Measurements from ENCODE around the gene PLP1.
"Not testable (repeated sequence)": the region's sequence is repeated elsewhere in the genome, so short reads cannot be mapped to it uniquely, and the experiment has no call there.

Gene PLP1

DNA sequence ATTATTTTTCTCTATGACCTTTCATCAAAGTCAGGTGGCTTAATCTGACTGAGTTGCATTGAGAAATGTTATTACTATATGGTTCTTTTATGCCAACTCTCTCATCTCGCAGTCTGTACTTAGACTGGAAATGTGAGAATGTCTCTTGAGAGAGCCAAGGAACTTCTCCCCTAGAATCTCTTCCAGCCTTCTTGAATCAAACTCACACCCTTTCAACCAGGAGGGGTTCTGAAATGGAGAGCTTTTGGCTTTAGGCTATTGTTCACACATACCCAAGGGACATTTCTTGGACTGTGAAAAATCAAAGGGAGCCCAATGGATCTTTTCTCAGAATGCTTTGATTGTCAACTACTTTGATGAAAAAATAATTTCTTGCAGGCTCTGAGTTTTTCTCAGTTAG lies 5.1 kb downstream of the PLP1 start:
- DNase-seq = no peak

DNA sequence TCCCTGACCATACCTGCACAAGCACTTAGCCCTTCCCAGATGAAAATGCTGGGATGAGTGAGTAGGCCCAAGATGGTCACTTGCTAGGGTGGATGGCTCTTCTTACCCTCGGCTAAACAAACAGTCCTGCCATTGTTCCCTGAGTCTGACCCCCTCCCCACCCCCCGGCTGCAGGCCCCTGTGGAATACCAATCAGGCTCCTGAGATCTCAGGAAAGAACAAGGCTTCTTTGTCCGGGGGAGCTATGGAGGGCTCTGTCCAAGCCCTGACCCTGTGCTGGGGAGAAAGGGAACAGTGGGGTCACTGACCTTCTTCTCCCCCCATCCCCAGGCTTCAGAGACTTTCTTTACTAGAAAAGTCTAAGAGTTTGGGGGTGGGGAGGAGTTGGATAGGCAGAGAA lies 6.0 kb downstream of the PLP1 start:
- no peak for DNase-seq

- no peak for DNase-seq
These were observed 6.6 kb downstream of the PLP1 start for GRCh38 chrX:103783196-103783595.

DNA sequence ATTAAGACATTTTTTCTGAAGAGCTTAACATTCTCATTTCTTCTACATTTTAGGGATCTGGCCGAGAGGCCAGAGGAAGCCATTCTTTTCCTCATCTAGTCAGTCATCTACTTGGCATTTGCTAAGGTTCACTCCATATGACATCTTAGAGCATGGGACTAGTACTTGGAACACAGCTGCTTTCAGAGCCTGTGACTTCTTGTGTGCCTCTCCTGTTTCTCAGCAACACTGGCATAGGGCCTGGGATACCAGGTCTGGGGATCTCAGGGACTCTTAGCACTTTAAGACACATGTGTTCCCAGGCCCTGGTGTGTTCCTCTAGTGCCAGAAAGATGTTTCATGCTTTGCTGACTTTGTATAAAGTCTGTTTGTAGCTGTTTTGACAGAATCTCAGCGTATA lies 7.3 kb downstream of the PLP1 start:
- DNase-seq = no peak

GRCh38 chrX:103789004-103789403 lies 12.4 kb downstream of the PLP1 start:
- DNase-seq = no peak

- DNase-seq = no peak
These were observed 14.6 kb downstream of the PLP1 start for GRCh38 chrX:103791228-103791627.

- DNase-seq = no peak
These were observed 15.3 kb downstream of the PLP1 start for GRCh38 chrX:103791826-103792485.

- DNase-seq = no peak
These were observed 16.4 kb downstream of the PLP1 start for GRCh38 chrX:103792916-103793544.

DNA sequence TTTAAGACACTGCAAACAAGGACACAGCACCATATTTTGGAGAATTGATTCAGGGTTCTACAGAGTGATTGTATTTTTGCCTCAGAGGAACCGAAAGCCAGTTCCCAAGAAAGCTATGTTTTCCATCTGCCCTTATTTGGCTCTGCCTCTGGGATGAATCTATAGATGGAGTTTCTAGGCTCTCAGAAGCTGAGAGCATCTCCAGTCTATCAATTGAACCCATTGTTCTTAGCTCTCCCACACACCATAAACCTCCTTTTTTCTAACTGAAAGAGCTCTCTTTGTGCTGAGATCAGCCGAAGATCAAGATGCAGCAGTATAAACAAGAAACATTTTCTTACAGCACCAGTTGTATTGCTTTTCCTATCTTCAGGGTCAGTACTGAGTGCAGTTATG lies 16.9 kb downstream of the PLP1 start:
- DNase-seq = no peak

GRCh38 chrX:103794119-103794518 lies 17.5 kb downstream of the PLP1 start:
- no peak for DNase-seq

DNA sequence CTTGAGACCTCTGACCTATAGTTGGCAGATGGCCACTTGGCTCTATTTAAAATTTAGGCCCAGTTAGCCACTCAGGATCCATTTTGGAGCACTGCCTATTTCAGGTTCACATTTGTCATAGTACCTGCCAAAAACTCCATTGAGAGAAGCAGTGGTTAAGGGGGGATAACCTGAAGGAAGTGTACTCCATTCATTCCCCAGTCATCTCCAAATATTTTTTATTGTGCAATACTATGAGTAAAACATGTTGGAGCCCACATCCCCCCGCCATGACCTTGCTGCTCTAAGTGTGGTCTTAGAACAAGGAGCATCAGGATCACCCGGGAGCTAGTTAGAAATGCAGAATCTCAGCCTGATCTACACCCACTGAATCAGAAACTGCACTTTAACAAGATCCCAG lies 21.1 kb downstream of the PLP1 start:
- no peak for DNase-seq

- no peak for DNase-seq
These were observed 23.7 kb downstream of the PLP1 start for GRCh38 chrX:103800318-103800717.

- DNase-seq = no peak
These were observed 29.2 kb downstream of the PLP1 start for GRCh38 chrX:103805860-103806259.

DNA sequence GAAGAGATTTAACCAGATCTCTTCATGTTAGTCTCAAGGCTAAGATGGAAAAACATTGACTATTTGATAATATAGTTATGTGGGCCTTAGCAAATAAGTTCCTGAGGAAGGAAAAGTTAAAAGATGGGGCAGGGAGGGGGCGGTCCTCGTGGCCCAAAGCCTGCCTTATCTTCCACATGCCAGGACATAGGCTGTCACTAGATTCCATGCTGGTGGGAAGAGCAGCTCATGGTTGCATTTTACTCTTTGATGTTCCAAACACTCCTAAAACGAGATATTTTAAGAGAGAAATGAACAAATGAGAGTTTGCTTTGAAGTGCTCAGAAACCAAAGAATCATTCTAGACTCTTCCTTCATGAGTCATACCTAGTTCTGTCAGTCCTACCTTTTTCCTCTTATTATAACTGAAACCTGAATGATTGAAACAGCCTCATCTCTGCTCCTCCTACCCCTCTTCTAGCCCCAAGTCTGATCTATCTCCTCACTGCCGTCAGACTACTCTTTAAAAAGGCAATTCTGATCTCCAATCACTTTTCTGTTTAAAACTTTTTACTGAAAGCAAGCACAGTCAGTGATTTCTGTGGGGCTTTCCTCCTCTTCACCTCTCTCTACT lies 30.3 kb downstream of the PLP1 start:
- no peak for DNase-seq

DNA sequence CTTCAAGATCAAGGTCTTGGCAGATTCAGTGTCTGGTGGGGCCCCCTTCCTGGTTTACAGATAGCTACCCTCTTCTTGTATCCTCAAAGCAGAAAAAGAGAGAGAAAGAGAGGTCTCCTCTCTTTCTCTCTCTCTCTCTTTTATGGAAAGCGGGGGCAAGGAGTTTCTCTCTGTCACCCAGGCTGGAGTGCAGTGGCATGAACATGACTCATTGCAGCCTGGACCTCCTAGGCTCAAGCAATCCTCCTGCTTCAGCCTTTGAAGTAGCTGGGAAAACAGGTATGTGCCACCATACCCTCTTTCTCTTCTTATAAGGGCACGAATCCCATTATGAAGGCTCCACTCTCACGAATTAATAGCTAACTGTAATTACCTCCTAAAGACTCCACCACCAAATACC lies 35.2 kb downstream of the PLP1 start:
- DNase-seq = no peak

GRCh38 chrX:103817101-103817500 lies 40.5 kb downstream of the PLP1 start:
- not testable (repeated sequence) for DNase-seq

DNA sequence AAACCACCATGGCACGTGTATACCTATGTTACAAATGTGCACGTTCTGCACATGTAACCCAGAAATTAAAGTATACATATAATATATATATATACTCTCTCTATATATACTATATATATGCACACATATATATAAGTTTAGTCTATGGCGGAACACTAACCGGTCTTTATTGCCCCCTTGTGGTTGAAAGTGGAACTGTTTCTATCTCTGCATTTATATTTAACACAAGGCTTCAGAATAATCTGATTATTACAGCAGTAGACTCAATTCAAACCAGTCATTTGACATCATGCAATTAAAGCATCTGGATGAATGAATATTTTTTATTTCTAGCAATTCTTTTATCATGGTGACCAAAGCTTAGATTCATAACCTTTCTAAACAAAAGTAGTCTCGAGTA lies 40.9 kb downstream of the PLP1 start:
- DNase-seq = no peak

GRCh38 chrX:103818842-103819619 lies 42.4 kb downstream of the PLP1 start:
- no peak for DNase-seq

DNA sequence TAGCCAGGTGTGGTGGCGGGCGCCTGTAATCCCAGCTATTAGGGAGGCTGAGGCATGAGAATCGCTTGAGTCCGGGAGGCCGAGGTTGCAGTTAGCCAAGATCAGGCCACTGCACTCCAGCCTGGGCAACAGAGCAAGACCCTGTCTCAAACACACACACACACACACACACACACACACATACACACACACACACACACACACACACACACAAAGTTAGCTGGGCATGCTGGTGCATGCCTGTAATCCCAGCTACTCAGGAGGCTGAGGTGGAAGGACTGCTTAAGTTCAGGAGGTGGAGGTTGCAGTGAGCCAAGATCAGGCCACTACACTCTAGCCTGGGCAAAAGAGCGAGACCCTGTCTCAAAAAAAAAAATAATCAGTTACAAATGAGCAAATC lies 44.2 kb downstream of the PLP1 start:
- DNase-seq = not testable (repeated sequence)

GRCh38 chrX:103823591-103823990 lies 47.0 kb downstream of the PLP1 start:
- no peak for DNase-seq

GRCh38 chrX:103825881-103826280 lies 49.2 kb downstream of the PLP1 start:
- no peak for DNase-seq

GRCh38 chrX:103828529-103828928 lies 51.9 kb downstream of the PLP1 start:
- DNase-seq = no peak

- DNase-seq = no peak
These were observed 54.2 kb downstream of the PLP1 start for GRCh38 chrX:103830848-103831247.

DNA sequence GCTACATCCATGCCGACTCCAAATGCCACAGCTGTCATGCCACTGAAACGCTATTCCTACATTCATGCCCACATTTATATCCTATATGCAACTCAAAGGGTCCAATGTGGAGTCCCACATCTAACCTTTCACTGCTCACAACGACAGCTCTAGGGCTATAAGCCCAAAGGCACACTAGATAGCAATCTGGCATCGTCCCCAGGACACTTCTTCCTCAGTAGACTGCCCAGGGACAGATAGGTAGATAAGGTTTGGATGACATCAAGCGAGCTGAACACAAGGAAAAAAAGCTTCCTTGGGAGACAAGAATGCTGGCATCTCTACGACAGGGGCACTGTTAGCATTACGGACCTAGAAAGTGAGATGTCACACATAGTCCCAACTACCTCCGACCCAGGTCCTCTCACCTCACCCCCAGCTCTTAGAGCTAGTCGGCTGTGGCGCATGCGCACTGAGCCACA lies 54.7 kb downstream of the PLP1 start:
- DNase-seq = peak; percentile 57
